PC-9 (cell line): Measurements from ENCODE around the gene ARHGEF17.

ENCODE experiments used
- EZH2 ChIP-seq: fragments of 200-600 bp; sonication (generic); IDR thresholded peaks from 2 replicates; pipeline ENCODE4 v1.8.0; 2017; ENCODE audit warnings: antibody characterized with exemption, low read depth
- TF ChIP-seq, protein P1 (sequence below): fragments of 200-600 bp; sonication (generic); conservative IDR thresholded peaks from 2 replicates; pipeline ENCODE4 v1.6.1; 2017; ENCODE audit warnings: mixed run types, antibody characterized with exemption, mild to moderate bottlenecking, moderate library complexity

DNA sequence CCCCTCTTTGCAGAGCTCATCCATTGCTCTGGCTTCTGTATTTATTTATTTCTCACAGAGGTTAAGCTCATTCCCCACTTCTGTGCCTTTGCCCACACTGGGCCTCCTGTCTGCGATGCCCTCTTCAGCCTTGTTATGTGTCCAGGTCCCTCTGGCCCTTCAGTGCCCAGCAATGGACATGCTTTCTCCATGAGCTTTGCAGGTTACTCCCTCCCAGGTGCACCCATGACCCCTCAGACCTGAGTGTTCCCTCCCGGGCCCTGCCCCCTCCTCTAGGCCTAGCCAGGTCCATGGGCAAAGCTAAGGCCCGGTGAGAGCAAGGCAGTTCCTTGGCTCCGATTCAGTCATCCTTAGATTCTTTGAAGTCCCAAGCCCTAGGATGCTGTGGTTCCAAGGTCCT, 17.5 kb upstream of the ARHGEF17 start:
- TF ChIP-seq, protein P1, sequence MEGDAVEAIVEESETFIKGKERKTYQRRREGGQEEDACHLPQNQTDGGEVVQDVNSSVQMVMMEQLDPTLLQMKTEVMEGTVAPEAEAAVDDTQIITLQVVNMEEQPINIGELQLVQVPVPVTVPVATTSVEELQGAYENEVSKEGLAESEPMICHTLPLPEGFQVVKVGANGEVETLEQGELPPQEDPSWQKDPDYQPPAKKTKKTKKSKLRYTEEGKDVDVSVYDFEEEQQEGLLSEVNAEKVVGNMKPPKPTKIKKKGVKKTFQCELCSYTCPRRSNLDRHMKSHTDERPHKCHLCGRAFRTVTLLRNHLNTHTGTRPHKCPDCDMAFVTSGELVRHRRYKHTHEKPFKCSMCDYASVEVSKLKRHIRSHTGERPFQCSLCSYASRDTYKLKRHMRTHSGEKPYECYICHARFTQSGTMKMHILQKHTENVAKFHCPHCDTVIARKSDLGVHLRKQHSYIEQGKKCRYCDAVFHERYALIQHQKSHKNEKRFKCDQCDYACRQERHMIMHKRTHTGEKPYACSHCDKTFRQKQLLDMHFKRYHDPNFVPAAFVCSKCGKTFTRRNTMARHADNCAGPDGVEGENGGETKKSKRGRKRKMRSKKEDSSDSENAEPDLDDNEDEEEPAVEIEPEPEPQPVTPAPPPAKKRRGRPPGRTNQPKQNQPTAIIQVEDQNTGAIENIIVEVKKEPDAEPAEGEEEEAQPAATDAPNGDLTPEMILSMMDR, result no peak
- TF ChIP-seq EZH2, result no peak
